HG02973 (cell line): ENCODE results near the gene GRK2.

Source experiments
- ATAC-seq: cut with Tn5 transposase; IDR thresholded peaks from one replicate; pipeline ENCODE4 v1.9.1; 2021; ENCODE audit warnings: moderate library complexity; ENCODE audit not compliant: unreplicated experiment

Gene GRK2

GRCh38 chr11:67293090-67293489, 26.8 kb downstream of the GRK2 start:
- ATAC-seq, result no peak

GRCh38 chr11:67295846-67296245, 29.6 kb downstream of the GRK2 start:
- no peak for ATAC-seq

GRCh38 chr11:67298786-67299185, 32.5 kb downstream of the GRK2 start:
- no peak for ATAC-seq

GRCh38 chr11:67299471-67300191, 33.4 kb downstream of the GRK2 start:
- ATAC-seq, result no peak

- no peak for ATAC-seq
Measured at GRCh38 chr11:67300256-67300755, 34.0 kb downstream of the GRK2 start.

- ATAC-seq, result no peak
Measured at GRCh38 chr11:67300756-67301312, 34.6 kb downstream of the GRK2 start.

- ATAC-seq, result no peak
Measured at GRCh38 chr11:67301313-67301921, 35.1 kb downstream of the GRK2 start.

- no peak for ATAC-seq
Measured at GRCh38 chr11:67301951-67302516, 35.8 kb downstream of the GRK2 start.

- no peak for ATAC-seq
Measured at GRCh38 chr11:67302571-67303131, 36.4 kb downstream of the GRK2 start.

- no peak for ATAC-seq
Measured at GRCh38 chr11:67303132-67303834, 37.0 kb downstream of the GRK2 start, which contains the start of gene SSH3. Gene SSH3 (plus strand): TSS chr11:67303530. CDS start chr11:67303626, 96 bp downstream.

- ATAC-seq, result no peak
Measured at GRCh38 chr11:67303835-67304411, 37.6 kb downstream of the GRK2 start.

- no peak for ATAC-seq
Measured at GRCh38 chr11:67304511-67305113, 38.3 kb downstream of the GRK2 start.

GRCh38 chr11:67306769-67307544, 40.7 kb downstream of the GRK2 start:
- no peak for ATAC-seq

- no peak for ATAC-seq
Measured at GRCh38 chr11:67307545-67308001, 41.3 kb downstream of the GRK2 start.

- ATAC-seq, result no peak
Measured at GRCh38 chr11:67308031-67308866, 42.0 kb downstream of the GRK2 start.

- no peak for ATAC-seq
Measured at GRCh38 chr11:67309166-67309565, 42.9 kb downstream of the GRK2 start.

GRCh38 chr11:67309661-67310061, 43.4 kb downstream of the GRK2 start:
- ATAC-seq, result no peak
